Endothelial cell of umbilical vein (primary cell): Measurements from ENCODE around the gene FGF10. TPM values are rescaled to one million over a fixed set of nuclear protein-coding genes. Genes with fewer than 3 reads are reported as not detected.

Experiments
- BruUV-seq: library from RNA; stranded (reverse); fragments of 400-500 nt; replicated peaks from 2 replicates; lab custom pipeline; 2021; lab: Mats Ljungman, UMichigan
- CTCF ChIA-PET: fragments of 300-600, 350-600 bp; sonication (Branson Sonifier 250); formaldehyde crosslinking; loops from one replicate; lab custom pipeline; 2021; ENCODE audit warnings: antibody characterized with exemption, inconsistent platforms; lab: Charles Lee
- POLR2A ChIA-PET: fragments of 300-600, 350-600 bp; sonication (Branson Sonifier 250); formaldehyde crosslinking; loops from one replicate; lab custom pipeline; 2021; ENCODE audit warnings: antibody characterized with exemption, inconsistent platforms; lab: Charles Lee
- DNase-seq: peaks from one replicate; pipeline ENCODE4 v3.0.0-alpha.2; 2011; ENCODE audit warnings: low read depth, low spot score
- FAIRE-seq: peaks from 2 replicates; lab custom pipeline; 2011; peaks lifted over from hg19 to GRCh38; lab: Jason Lieb, UNC
- H2AFZ ChIP-seq: 2 replicates; pipeline ENCODE4 v1.6.0; 2012; ENCODE audit warnings: low read depth, low read length, control low read depth, inconsistent platforms
- H3K27ac ChIP-seq: 2 replicates; pipeline ENCODE4 v1.5.1; 2011; ENCODE audit warnings: low read depth, mild to moderate bottlenecking, control low read depth, low read length, moderate library complexity; ENCODE audit not compliant: insufficient read depth
- H3K27me3 ChIP-seq, 2 experiments: 2 replicates each; pipeline versions ENCODE4 v1.6.0 to v1.6.1; 2011; ENCODE audit warnings: low read length in 2 of 2, mixed read lengths in 1 of 2; ENCODE audit not compliant: control insufficient read depth in 2 of 2, insufficient read depth in 2 of 2
- H3K36me3 ChIP-seq, 2 experiments: 2 replicates in 1 of 2; 3 replicates in 1 of 2; pipeline ENCODE4 v1.5.1; 2011; ENCODE audit warnings: low read length in 2 of 2, mild to moderate bottlenecking in 1 of 2, moderate library complexity in 1 of 2; ENCODE audit not compliant: control insufficient read depth in 2 of 2, insufficient read depth in 2 of 2; ENCODE audit errors: extremely low read depth in 1 of 2
- H3K4me1 ChIP-seq: 3 replicates; pipeline ENCODE4 v1.5.1; 2011; ENCODE audit warnings: mild to moderate bottlenecking, low read length; ENCODE audit not compliant: control insufficient read depth, insufficient read depth; ENCODE audit errors: extremely low read depth
- H3K4me2 ChIP-seq: 2 replicates; pipeline ENCODE4 v1.6.1; 2011; ENCODE audit warnings: low read length, control low read depth, mixed read lengths; ENCODE audit not compliant: insufficient read depth
- H3K4me3 ChIP-seq, 3 experiments: fragments of 200-600 bp in 1 of 3; sonication (generic), shearing (Covaris generic) in 1 of 3; replicated peaks in 1 of 3; 2 replicates each; pipeline ENCODE4 v1.5.1; 2011 to 2016; ENCODE audit warnings: control low read depth in 3 of 3, low read length in 3 of 3, mild to moderate bottlenecking in 2 of 3, inconsistent platforms in 1 of 3, low read depth in 1 of 3, moderate library complexity in 1 of 3; ENCODE audit not compliant: insufficient read depth in 1 of 3
- H3K79me2 ChIP-seq: 2 replicates; pipeline ENCODE4 v1.6.0; 2012; ENCODE audit warnings: low read length, inconsistent platforms; ENCODE audit not compliant: control insufficient read depth, insufficient read depth
- H3K9ac ChIP-seq: replicated peaks from 2 replicates; pipeline ENCODE3; 2011; ENCODE audit warnings: low read length, control low read depth; ENCODE audit not compliant: insufficient read depth; ENCODE audit errors: extremely low read depth
- H3K9me1 ChIP-seq: replicated peaks from 3 replicates; pipeline ENCODE4 v1.6.0; 2011; ENCODE audit warnings: mild to moderate bottlenecking, low read length; ENCODE audit not compliant: control insufficient read depth, insufficient read depth; ENCODE audit errors: extremely low read depth
- H3K9me3 ChIP-seq: replicated peaks from 2 replicates; pipeline ENCODE4 v1.5.1; 2012; ENCODE audit warnings: low read length, inconsistent platforms; ENCODE audit not compliant: control insufficient read depth, insufficient read depth
- H4K20me1 ChIP-seq: replicated peaks from 2 replicates; pipeline ENCODE3; 2011; ENCODE audit warnings: mild to moderate bottlenecking, low read length; ENCODE audit not compliant: control insufficient read depth, insufficient read depth; ENCODE audit errors: extremely low read depth
- EZH2 ChIP-seq: IDR thresholded peaks from 2 replicates; pipeline ENCODE4 v1.6.1; 2012; ENCODE audit warnings: borderline replicate concordance, low read depth, mild to moderate bottlenecking, moderate library complexity, low read length, inconsistent platforms; ENCODE audit not compliant: severe bottlenecking
- FOS ChIP-seq: IDR thresholded peaks from 2 replicates; pipeline ENCODE4 v1.6.1; 2011; ENCODE audit warnings: mild to moderate bottlenecking, low read length, moderate library complexity, borderline replicate concordance; ENCODE audit not compliant: insufficient read depth
- GATA2 ChIP-seq: IDR thresholded peaks from 2 replicates; pipeline ENCODE4 v1.7.0; 2011; ENCODE audit warnings: low read depth, mild to moderate bottlenecking, moderate library complexity, mixed read lengths, low read length; ENCODE audit not compliant: insufficient read length, insufficient read depth
- JUN ChIP-seq: IDR thresholded peaks from 2 replicates; pipeline ENCODE4 v1.6.1; 2011; ENCODE audit warnings: borderline replicate concordance, low read depth; ENCODE audit not compliant: insufficient read length, insufficient read depth
- MYC ChIP-seq: IDR thresholded peaks from one replicate; pipeline ENCODE4 v1.6.1; 2011; ENCODE audit warnings: mild to moderate bottlenecking, low read depth, low read length
- POLR2A ChIP-seq: IDR thresholded peaks from 2 replicates; pipeline ENCODE4 v1.6.1; 2012; ENCODE audit warnings: low read depth, mild to moderate bottlenecking, control low read depth, low read length
- dilution Hi-C: fragments of 300-500 bp; cut with MboI; formaldehyde crosslinking; loops from one replicate; pipeline ENCODE4 v1.15.0; 2019; ENCODE audit warnings: low sequenced_read_pairs; ENCODE audit not compliant: extremely low pct_ligation_motif_present
- intact Hi-C: fragments of 100-400 bp; cut with micrococcal nuclease; formaldehyde crosslinking; loops from one replicate; pipeline ENCODE4 v1.10.0; 2022
- polyA plus RNA-seq, 4 experiments: library from polyadenylated mRNA; depleted of rRNA in 3 of 4; stranded (reverse) in 3 of 4; unstranded in 1 of 4; fragments of >200 nt; gene quantifications; 2 replicates each; pipeline versions ENCODE4 v1.2.1 to v1.2.3, GENCODE V29; 2011 to 2012; ENCODE audit warnings: missing spikeins in 1 of 4
- total RNA-seq: library from RNA; stranded (reverse); gene quantifications from 2 replicates; pipeline ENCODE4 v1.2.3, GENCODE V29; 2021
- TF ChIP-seq, protein P1 (sequence below): IDR thresholded peaks from 2 replicates; pipeline ENCODE4 v1.6.1; 2011; ENCODE audit not compliant: insufficient read depth, insufficient read length
- TF ChIP-seq, protein P2 (sequence below), 2 donors: IDR thresholded peaks; 1 replicate in 1 of 2; 2 replicates in 1 of 2; pipeline ENCODE4 v1.5.1; 2011; ENCODE audit warnings: low read length in 2 of 2, mild to moderate bottlenecking in 2 of 2, moderate library complexity in 2 of 2, control low read depth in 1 of 2, inconsistent platforms in 1 of 2, low read depth in 1 of 2; ENCODE audit not compliant: insufficient read depth in 1 of 2; ENCODE audit errors: extremely low read depth in 1 of 2

The FGF10 gene
- total and polyA plus RNA-seq, 2 donors (not counting 3 experiments of a cell fraction or from before 2014, with no cell fraction given), result not detected

DNA sequence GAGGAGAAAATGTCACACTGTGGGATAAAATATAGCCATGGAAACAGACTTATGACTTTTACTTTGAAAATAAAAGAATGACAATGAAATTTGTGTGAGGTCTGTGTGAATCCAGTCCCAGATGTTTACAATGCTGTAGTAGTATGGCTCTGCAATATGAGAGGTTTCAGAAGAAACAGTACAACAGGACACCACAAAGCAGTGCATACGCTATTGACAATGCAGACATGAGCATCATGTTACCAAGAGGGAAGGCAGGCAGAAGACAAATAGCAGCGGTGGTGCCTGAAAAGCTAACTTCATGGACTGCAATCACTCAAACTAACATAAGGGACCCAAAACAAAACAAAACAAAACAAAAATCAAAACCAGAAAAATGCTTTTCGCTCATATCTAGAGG, 1.8 kb downstream of the FGF10 start:
- POLR2A ChIA-PET, result no interaction called here
- Histone ChIP-seq H3K9me1 (no peaks in the 10 kb centered on the region), H3K27ac (no peak overlapping the region), H3K4me1 (peaks cover 6% of the 10 kb centered on the region), H3K4me3 (no peak overlapping the region), H2AFZ (no peak overlapping the region), H3K9me3 (no peaks in the 10 kb centered on the region), H3K4me2 (no peak overlapping the region), H3K79me2 (no peaks in the 10 kb centered on the region), H3K27me3 (peaks cover 29 to 39% of the 10 kb centered on the region in 2 experiments), H4K20me1 (no peaks in the 10 kb centered on the region), H3K36me3 (no peaks in the 10 kb centered on the region), H3K9ac (no peak overlapping the region)
- DNase-seq (no peak), FAIRE-seq (no peak)
- TF ChIP-seq FOS (no peak), EZH2 (no peak), POLR2A (no peak)
- TF ChIP-seq, protein P1, sequence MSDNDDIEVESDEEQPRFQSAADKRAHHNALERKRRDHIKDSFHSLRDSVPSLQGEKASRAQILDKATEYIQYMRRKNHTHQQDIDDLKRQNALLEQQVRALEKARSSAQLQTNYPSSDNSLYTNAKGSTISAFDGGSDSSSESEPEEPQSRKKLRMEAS, result no peak
- dilution Hi-C loops (no loop called here), intact Hi-C loops (no loop called here)
- BruUV-seq, result no TSS peak
- CTCF ChIA-PET, result no interaction called here

DNA sequence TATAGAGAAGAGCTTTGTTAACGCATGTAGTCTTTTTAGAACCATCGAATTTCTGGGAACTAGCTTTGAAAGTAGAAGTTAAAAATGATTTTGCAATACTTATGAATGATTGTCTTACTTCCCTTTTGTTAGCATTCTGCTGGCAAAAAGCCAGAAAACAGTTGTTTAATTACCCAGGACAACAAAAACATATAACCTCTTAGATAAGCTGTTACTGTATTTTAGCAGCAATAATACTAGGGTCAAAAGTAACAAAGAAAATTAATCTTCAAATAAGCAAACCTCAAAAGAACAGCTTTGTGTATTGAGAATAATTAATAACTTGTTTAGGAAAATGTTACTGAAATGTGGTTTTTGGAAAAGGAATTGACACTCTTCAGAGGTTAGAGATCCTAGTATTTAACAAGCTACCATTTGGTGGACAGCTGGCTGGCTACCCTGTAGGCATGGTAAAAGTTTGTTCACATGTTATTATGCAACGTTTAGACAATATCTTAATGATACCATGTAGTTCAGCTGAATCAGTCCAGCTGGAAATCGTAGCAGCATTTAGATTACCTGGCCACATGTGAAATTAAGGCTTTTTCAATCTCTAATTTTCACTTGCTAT, 3.8 kb downstream of the FGF10 start:
- no peak for DNase-seq
- POLR2A ChIA-PET, result no interaction called here
- Histone ChIP-seq H3K9ac (no peak overlapping the region), H3K4me3 (no peak overlapping the region), H3K4me1 (peaks cover 6% of the 10 kb centered on the region), H3K9me3 (no peaks in the 10 kb centered on the region), H3K4me2 (no peak overlapping the region), H3K27me3 (peaks cover 28 to 32% of the 10 kb centered on the region in 2 experiments), H3K36me3 (no peaks in the 10 kb centered on the region), H3K79me2 (no peaks in the 10 kb centered on the region), H3K9me1 (no peaks in the 10 kb centered on the region), H3K27ac (no peak overlapping the region), H2AFZ (no peak overlapping the region), H4K20me1 (no peaks in the 10 kb centered on the region)
- no TSS peak for BruUV-seq
- TF ChIP-seq JUN (no peak), GATA2 (no peak), POLR2A (no peak), EZH2 (no peak), MYC (no peak), FOS (no peak)
- TF ChIP-seq, protein P2, sequence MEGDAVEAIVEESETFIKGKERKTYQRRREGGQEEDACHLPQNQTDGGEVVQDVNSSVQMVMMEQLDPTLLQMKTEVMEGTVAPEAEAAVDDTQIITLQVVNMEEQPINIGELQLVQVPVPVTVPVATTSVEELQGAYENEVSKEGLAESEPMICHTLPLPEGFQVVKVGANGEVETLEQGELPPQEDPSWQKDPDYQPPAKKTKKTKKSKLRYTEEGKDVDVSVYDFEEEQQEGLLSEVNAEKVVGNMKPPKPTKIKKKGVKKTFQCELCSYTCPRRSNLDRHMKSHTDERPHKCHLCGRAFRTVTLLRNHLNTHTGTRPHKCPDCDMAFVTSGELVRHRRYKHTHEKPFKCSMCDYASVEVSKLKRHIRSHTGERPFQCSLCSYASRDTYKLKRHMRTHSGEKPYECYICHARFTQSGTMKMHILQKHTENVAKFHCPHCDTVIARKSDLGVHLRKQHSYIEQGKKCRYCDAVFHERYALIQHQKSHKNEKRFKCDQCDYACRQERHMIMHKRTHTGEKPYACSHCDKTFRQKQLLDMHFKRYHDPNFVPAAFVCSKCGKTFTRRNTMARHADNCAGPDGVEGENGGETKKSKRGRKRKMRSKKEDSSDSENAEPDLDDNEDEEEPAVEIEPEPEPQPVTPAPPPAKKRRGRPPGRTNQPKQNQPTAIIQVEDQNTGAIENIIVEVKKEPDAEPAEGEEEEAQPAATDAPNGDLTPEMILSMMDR (IDR thresholded peaks at IDR 0.05; ENCODE audit: extremely low read depth in 1 of 2, insufficient read depth in 1 of 2, low read depth in 1 of 2, low read length in 2 of 2), result no peak
- TF ChIP-seq, protein P1, result no peak
- intact Hi-C loops, result no loop called here
- no peak for FAIRE-seq
- dilution Hi-C loops, result no loop called here
- CTCF ChIA-PET, result no interaction called here
